Type B pancreatic cell (in vitro differentiated cells): Measurements from ENCODE around the gene CLCA4. TPM values are rescaled to one million over a fixed set of nuclear protein-coding genes. Genes with fewer than 3 reads are reported as not detected.

Experiments
- DNase-seq: peaks from one replicate; pipeline ENCODE4 v3.0.0; 2021; ENCODE audit warnings: mixed read lengths; ENCODE audit not compliant: unreplicated experiment; ENCODE audit errors: extremely low spot score
- H3K27ac Mint-ChIP-seq: 2 replicates; pipeline ENCODE4 v1.8.0; 2021; ENCODE audit warnings: mild to moderate bottlenecking, mixed read lengths
- H3K27me3 Mint-ChIP-seq: 2 replicates; pipeline ENCODE4 v1.8.0; 2021; ENCODE audit warnings: mixed read lengths
- H3K36me3 Mint-ChIP-seq: 2 replicates; pipeline ENCODE4 v1.8.0; 2021; ENCODE audit warnings: mixed read lengths
- H3K4me1 Mint-ChIP-seq: one replicate; pipeline ENCODE4 v1.8.0; 2021; ENCODE audit warnings: mixed read lengths; ENCODE audit not compliant: unreplicated experiment
- H3K4me3 Mint-ChIP-seq: 2 replicates; pipeline ENCODE4 v1.8.0; 2021; ENCODE audit warnings: mild to moderate bottlenecking, mixed read lengths
- H3K9me3 Mint-ChIP-seq: 2 replicates; pipeline ENCODE4 v1.8.0; 2021; ENCODE audit warnings: mixed read lengths
- total RNA-seq: library from RNA; stranded (reverse); gene quantifications from 2 replicates; pipeline ENCODE4 v1.2.1, GENCODE V29; 2021; ENCODE audit warnings: low replicate concordance
- TF ChIP-seq, protein P1 (sequence below): fragments of 200-600 bp; sonication (generic); conservative IDR thresholded peaks from 2 replicates; pipeline ENCODE4 v1.5.0; 2021; ENCODE audit warnings: antibody characterized with exemption, mild to moderate bottlenecking

The CLCA4 gene
- total RNA-seq, 1 donor from 2014 or later, result 0.10 TPM

DNA sequence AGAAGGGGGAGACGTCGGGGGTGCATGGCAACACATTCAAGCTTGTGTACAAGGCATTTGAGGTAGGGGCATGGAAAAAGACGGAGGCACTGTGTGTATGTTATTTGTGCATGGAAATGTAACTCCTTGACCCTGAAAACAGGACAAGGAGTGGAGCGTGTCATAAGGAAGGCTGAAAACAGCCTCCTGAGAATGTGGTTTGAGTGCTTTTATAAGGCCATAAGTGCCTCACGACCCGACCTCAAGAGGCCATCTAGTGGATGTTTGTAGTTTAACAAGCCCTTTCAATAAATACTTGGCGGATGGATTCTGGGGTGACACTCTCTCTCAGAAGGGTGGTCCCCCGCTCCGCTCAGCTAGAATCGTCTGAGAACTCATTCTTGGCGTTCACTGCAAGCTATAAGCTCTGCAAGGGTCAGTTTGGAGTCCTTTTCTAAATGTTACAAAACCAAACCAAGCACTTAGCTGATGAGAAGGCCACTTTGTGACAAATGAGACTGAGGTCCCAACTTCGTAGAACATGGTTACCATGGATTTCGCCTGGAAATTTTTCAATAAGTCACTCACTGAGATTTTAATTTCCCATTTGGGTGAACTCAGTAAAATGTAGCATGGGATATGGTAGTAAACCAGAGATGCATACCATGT lies 38.8 kb upstream of the CLCA4 start:
- H3K36me3 Mint-ChIP-seq, result no peaks in the 10 kb centered on the region
- H3K4me3 Mint-ChIP-seq, result no peak overlapping the region
- no peak overlapping the region for H3K27ac Mint-ChIP-seq
- TF ChIP-seq, protein P1, sequence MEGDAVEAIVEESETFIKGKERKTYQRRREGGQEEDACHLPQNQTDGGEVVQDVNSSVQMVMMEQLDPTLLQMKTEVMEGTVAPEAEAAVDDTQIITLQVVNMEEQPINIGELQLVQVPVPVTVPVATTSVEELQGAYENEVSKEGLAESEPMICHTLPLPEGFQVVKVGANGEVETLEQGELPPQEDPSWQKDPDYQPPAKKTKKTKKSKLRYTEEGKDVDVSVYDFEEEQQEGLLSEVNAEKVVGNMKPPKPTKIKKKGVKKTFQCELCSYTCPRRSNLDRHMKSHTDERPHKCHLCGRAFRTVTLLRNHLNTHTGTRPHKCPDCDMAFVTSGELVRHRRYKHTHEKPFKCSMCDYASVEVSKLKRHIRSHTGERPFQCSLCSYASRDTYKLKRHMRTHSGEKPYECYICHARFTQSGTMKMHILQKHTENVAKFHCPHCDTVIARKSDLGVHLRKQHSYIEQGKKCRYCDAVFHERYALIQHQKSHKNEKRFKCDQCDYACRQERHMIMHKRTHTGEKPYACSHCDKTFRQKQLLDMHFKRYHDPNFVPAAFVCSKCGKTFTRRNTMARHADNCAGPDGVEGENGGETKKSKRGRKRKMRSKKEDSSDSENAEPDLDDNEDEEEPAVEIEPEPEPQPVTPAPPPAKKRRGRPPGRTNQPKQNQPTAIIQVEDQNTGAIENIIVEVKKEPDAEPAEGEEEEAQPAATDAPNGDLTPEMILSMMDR, result peak; percentile 71
- H3K27me3 Mint-ChIP-seq, result peaks cover 18% of the 10 kb centered on the region
- H3K4me1 Mint-ChIP-seq, result peaks cover 10% of the 10 kb centered on the region
- no peaks in the 10 kb centered on the region for H3K9me3 Mint-ChIP-seq
- no peak for DNase-seq

DNA sequence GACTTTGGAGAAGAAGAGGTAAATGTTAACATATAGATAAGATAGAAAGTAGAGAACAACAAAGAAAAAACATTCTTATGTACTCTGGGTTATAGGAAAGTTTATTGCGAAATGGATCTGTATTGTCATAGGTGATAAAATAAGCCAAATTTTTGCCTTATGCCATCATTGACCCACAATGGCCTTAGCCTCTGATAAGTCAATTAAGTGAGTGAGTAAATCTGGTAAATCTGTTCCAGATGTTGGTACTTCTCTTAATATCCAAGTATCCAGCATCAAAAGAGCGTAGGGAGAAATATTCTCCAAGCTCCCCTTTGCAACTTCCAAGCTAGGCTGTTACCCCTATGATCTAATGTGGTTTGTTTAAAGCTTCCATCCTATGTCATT lies 38.3 kb upstream of the CLCA4 start:
- Mint-ChIP-seq H3K4me1 (peaks cover 10% of the 10 kb centered on the region), H3K27me3 (peaks cover 13% of the 10 kb centered on the region), H3K4me3 (no peak overlapping the region), H3K9me3 (no peaks in the 10 kb centered on the region), H3K36me3 (no peaks in the 10 kb centered on the region), H3K27ac (no peak overlapping the region)
- DNase-seq, result no peak
- TF ChIP-seq, protein P1, result no peak

DNA sequence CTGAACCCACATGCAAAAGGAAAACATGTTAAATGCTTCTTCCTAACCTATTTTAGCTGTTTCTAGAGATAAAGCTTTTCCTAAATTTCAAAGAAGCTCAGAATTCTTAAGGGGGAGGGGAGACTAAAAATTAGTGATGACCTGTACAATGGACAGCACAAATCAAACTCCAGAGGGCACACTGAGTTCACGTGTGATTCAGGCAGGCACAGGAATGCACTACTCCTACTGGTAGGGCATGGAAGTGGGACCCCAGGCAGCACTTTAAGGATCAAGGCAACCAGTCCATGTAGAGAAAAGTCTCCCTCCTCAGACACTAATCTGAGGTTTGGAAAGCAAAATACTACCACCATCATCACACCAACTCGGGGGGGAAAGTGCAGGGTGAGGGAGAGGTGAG lies 31.3 kb upstream of the CLCA4 start:
- H3K27ac Mint-ChIP-seq, result no peak overlapping the region
- no peaks in the 10 kb centered on the region for H3K27me3 Mint-ChIP-seq
- DNase-seq, result no peak
- TF ChIP-seq, protein P1, result peak; percentile 55
- no peaks in the 10 kb centered on the region for H3K9me3 Mint-ChIP-seq
- H3K4me3 Mint-ChIP-seq, result no peak overlapping the region
- H3K36me3 Mint-ChIP-seq, result no peaks in the 10 kb centered on the region
- H3K4me1 Mint-ChIP-seq, result no peaks in the 10 kb centered on the region

DNA sequence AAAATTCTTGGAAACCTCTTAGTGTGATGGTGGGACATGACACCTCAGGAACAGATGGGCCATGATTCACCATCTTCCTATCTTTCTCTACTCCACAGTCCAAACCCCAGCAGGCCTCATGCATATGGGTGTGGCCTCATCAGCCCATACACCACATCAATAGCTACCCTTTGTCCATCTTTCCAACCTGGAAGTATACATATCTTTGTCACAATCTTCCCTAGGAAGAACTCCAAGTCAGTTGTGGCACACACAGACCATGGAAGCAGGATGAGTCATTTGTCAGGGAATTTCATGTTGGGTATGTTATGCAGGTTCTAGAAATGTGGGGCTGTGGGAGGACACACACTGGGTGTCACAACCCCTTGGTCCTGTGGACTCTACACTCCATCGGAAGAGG lies 30.5 kb upstream of the CLCA4 start:
- no peak for DNase-seq
- Mint-ChIP-seq H3K27ac (no peak overlapping the region), H3K4me3 (no peak overlapping the region), H3K36me3 (no peaks in the 10 kb centered on the region), H3K9me3 (no peaks in the 10 kb centered on the region), H3K27me3 (no peaks in the 10 kb centered on the region), H3K4me1 (no peaks in the 10 kb centered on the region)
- TF ChIP-seq, protein P1, result no peak

DNA sequence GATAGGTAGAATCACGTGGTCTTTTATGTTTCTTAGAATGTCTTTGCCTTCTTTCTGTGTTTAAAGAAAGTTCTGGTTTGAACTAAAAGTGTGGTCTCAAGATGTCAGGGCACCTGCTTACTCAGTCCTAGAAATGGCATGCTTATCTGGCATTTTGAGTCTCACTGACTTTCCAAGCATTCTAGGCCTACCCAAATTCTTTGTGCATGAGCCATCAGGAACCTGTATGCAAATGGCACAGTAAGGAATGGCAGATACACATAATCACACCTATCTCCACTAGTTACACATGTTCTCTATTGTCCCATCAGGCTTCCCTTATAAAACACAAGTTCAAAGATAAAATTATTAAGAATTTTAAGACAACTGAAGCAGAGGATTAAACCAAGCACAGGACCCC lies 29.5 kb upstream of the CLCA4 start:
- no peak for DNase-seq
- no peak overlapping the region for H3K4me3 Mint-ChIP-seq

More for the DNA sequence above, 29.5 kb upstream of the CLCA4 start:
- Mint-ChIP-seq H3K36me3 (no peaks in the 10 kb centered on the region), H3K4me1 (no peaks in the 10 kb centered on the region), H3K27ac (peak overlapping the region; percentile 83), H3K27me3 (no peaks in the 10 kb centered on the region), H3K9me3 (no peaks in the 10 kb centered on the region)
- TF ChIP-seq, protein P1, result no peak
